SK-N-SH (cell line): ENCODE measurements around the gene SMIM10.
"Not testable (repeated sequence)": the region's sequence is repeated elsewhere in the genome, so short reads cannot be mapped to it uniquely, and the experiment has no call there.

Experiments used
- CHD2 ChIP-seq: fragments of 150-350 bp; IDR thresholded peaks from 2 replicates; pipeline ENCODE4 v1.6.1; 2018; ENCODE audit warnings: low read length; ENCODE audit not compliant: partially characterized antibody
- GABPA ChIP-seq: IDR thresholded peaks from 2 replicates; pipeline ENCODE4 v1.4.0; 2012; ENCODE audit warnings: low read depth, mild to moderate bottlenecking
- JUND ChIP-seq: IDR thresholded peaks from 2 replicates; pipeline ENCODE4 v1.4.0; 2012
- MXI1 ChIP-seq: IDR thresholded peaks from 2 replicates; pipeline ENCODE4 v1.6.1; 2012; ENCODE audit warnings: mild to moderate bottlenecking, low read depth, low read length, improper control_type of control experiment
- NFIC ChIP-seq: IDR thresholded peaks from 2 replicates; pipeline ENCODE4 v1.4.0; 2012; ENCODE audit warnings: borderline replicate concordance
- NRF1 ChIP-seq: IDR thresholded peaks from 2 replicates; pipeline ENCODE4 v1.6.1; 2012; ENCODE audit warnings: low read depth, mild to moderate bottlenecking, low read length
- POLR2AphosphoS5 ChIP-seq: IDR thresholded peaks from 2 replicates; pipeline ENCODE4 v1.6.1; 2012; ENCODE audit warnings: low read depth, low read length
- SIN3A ChIP-seq: IDR thresholded peaks from 2 replicates; pipeline ENCODE4 v1.6.1; 2012; ENCODE audit warnings: low read depth, mild to moderate bottlenecking, low read length, moderate library complexity, borderline replicate concordance
- SMC3 ChIP-seq: IDR thresholded peaks from 2 replicates; pipeline ENCODE4 v1.6.1; 2012; ENCODE audit warnings: low read depth, low read length, improper control_type of control experiment
- USF1 ChIP-seq: IDR thresholded peaks from 2 replicates; pipeline ENCODE4 v1.4.0; 2012; ENCODE audit warnings: low read depth, borderline replicate concordance
- TF ChIP-seq, protein P1 (sequence below): fragments of 200-600 bp; sonication (generic); IDR thresholded peaks from 2 replicates; pipeline ENCODE4 v1.6.1; 2017; ENCODE audit warnings: antibody characterized with exemption, mild to moderate bottlenecking, moderate library complexity
- TF ChIP-seq, protein P2 (sequence below): IDR thresholded peaks from 2 replicates; pipeline ENCODE4 v1.4.0; 2012; ENCODE audit warnings: low read depth
- TF ChIP-seq, protein P3 (sequence below): fragments of 150-350 bp; IDR thresholded peaks from 2 replicates; pipeline ENCODE4 v1.6.1; 2017; ENCODE audit warnings: antibody characterized with exemption, low read length, low read depth, borderline replicate concordance

GRCh38 chrX:135023791-135024190 lies 33.0 kb downstream of the SMIM10 start:
- TF ChIP-seq SMC3, MXI1, CHD2, JUND, USF1, GABPA, POLR2AphosphoS5, NFIC, NRF1, SIN3A: not testable (repeated sequence)
- TF ChIP-seq, protein P1, sequence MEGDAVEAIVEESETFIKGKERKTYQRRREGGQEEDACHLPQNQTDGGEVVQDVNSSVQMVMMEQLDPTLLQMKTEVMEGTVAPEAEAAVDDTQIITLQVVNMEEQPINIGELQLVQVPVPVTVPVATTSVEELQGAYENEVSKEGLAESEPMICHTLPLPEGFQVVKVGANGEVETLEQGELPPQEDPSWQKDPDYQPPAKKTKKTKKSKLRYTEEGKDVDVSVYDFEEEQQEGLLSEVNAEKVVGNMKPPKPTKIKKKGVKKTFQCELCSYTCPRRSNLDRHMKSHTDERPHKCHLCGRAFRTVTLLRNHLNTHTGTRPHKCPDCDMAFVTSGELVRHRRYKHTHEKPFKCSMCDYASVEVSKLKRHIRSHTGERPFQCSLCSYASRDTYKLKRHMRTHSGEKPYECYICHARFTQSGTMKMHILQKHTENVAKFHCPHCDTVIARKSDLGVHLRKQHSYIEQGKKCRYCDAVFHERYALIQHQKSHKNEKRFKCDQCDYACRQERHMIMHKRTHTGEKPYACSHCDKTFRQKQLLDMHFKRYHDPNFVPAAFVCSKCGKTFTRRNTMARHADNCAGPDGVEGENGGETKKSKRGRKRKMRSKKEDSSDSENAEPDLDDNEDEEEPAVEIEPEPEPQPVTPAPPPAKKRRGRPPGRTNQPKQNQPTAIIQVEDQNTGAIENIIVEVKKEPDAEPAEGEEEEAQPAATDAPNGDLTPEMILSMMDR = not testable (repeated sequence)
- TF ChIP-seq, protein P2, sequence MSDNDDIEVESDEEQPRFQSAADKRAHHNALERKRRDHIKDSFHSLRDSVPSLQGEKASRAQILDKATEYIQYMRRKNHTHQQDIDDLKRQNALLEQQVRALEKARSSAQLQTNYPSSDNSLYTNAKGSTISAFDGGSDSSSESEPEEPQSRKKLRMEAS = not testable (repeated sequence)
- TF ChIP-seq, protein P3, sequence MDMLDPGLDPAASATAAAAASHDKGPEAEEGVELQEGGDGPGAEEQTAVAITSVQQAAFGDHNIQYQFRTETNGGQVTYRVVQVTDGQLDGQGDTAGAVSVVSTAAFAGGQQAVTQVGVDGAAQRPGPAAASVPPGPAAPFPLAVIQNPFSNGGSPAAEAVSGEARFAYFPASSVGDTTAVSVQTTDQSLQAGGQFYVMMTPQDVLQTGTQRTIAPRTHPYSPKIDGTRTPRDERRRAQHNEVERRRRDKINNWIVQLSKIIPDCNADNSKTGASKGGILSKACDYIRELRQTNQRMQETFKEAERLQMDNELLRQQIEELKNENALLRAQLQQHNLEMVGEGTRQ = not testable (repeated sequence)
